ENCODE results near the gene CCDC182.

DNA sequence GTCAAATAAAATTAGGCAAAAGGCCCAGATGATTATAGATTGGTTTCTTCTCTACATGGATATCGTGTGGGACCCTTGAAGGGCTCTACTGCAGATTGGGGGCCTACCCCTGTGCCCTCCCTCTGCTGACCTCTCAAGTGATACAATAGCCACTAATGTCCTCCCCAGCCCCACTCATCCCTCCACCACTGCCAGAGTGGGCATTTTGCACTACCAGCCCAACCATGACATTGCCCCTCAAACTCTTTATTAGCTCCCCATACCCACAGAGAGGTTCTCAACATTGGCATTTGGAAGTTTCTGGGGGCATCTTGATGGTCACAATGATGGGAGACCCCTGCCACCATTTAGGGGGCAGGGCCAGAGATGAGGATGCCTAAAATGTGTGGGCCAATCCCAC lies 41.8 kb downstream of the CCDC182 start:
- no peak for TF ChIP-seq GATA2 (IDR thresholded peaks at IDR 0.05; ENCODE audit: low read depth, low read length)
- TF ChIP-seq GATA3 (IDR thresholded peaks at IDR 0.05; ENCODE audit: low read depth, low read length): no peak

All from SH-SY5Y (cell line).